ACC112 (cell line): ENCODE measurements around the gene RASGRP3.

Experiments used
- H2AFZ ChIP-seq: fragments of 200-600 bp; sonication (generic); one replicate; pipeline ENCODE4 v1.6.0; 2017; ENCODE audit warnings: antibody characterized with exemption, low read length; ENCODE audit not compliant: unreplicated experiment
- H3K27ac ChIP-seq: fragments of 200-600 bp; sonication (generic); 2 replicates; pipeline ENCODE4 v1.5.1; 2014; ENCODE audit warnings: low read depth, mild to moderate bottlenecking, antibody characterized with exemption, low read length, moderate library complexity
- H3K27me3 ChIP-seq: fragments of 200-600 bp; sonication (generic); 2 replicates; pipeline ENCODE4 v1.6.1; 2014; ENCODE audit warnings: mild to moderate bottlenecking, antibody characterized with exemption, low read length, moderate library complexity, mixed read lengths; ENCODE audit not compliant: insufficient read depth
- H3K36me3 ChIP-seq: fragments of 200-600 bp; sonication (generic); 2 replicates; pipeline ENCODE4 v1.6.1; 2016; ENCODE audit warnings: mild to moderate bottlenecking, antibody characterized with exemption, low read length, moderate library complexity, mixed read lengths; ENCODE audit not compliant: insufficient read depth
- H3K4me1 ChIP-seq: fragments of 200-600 bp; sonication (generic); one replicate; pipeline ENCODE4 v1.6.1; 2016; ENCODE audit warnings: low read length, mixed read lengths; ENCODE audit not compliant: insufficient read depth, unreplicated experiment, control insufficient read depth
- H3K4me3 ChIP-seq: fragments of 200-600 bp; sonication (generic); 2 replicates; pipeline ENCODE4 v1.5.1; 2014; ENCODE audit warnings: mild to moderate bottlenecking, low read depth, low read length
- H3K79me2 ChIP-seq: fragments of 200-600 bp; sonication (generic); one replicate; pipeline ENCODE4 v1.6.0; 2016; ENCODE audit warnings: low read length; ENCODE audit not compliant: control insufficient read depth, unreplicated experiment, insufficient read depth

Gene RASGRP3

DNA sequence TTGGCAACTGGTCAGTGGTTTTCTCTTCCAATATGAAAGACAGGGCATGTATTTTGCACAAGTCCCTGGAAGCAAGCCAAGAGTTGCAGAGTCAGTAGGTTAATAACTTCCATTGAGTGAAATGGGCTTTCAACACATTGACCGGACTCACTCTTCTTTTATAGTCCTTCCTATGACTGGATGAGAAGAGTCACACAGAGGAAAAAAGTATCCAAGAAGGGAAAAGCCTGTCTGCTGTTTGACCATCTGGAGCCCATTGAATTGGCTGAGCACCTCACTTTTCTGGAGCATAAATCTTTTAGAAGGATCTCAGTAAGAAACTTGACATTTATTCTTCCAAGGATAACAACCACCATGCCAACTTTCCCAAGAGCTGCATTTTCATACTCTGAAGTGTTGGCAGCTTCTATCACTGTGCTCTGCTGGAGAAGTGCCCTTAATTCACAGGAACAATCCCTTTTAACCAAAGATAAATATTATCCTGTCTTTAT, 45.4 kb downstream of the RASGRP3 start:
- H3K36me3 ChIP-seq: no peaks in the 10 kb centered on the region
- no peak overlapping the region for H2AFZ ChIP-seq
- no peaks in the 10 kb centered on the region for H3K79me2 ChIP-seq
- no peaks in the 10 kb centered on the region for H3K4me1 ChIP-seq
- H3K27me3 ChIP-seq: no peaks in the 10 kb centered on the region
- no peak overlapping the region for H3K27ac ChIP-seq
- no peak overlapping the region for H3K4me3 ChIP-seq

DNA sequence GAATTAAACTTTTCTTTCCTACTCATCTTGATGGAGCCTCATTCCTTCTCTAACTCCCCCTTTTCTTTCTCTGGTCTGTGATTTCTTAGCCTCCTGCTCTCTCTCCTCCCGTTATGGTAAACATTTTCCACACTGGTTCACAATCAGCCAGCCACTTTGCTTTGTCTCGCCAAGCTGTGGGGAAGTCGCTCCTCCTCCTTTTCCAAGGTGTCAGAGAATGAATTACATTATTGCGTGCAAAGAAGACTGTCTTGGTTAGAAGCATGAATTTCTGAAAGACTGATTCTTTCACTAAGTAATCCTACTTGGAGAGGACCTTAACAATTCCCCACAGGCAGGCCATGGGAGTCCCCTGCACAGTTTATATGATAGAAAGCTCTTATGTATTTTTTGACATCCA, 46.1 kb downstream of the RASGRP3 start:
- Histone ChIP-seq H3K4me1 (no peaks in the 10 kb centered on the region), H3K27me3 (no peaks in the 10 kb centered on the region), H2AFZ (no peak overlapping the region), H3K36me3 (no peaks in the 10 kb centered on the region), H3K27ac (no peak overlapping the region), H3K79me2 (no peaks in the 10 kb centered on the region), H3K4me3 (no peak overlapping the region)

DNA sequence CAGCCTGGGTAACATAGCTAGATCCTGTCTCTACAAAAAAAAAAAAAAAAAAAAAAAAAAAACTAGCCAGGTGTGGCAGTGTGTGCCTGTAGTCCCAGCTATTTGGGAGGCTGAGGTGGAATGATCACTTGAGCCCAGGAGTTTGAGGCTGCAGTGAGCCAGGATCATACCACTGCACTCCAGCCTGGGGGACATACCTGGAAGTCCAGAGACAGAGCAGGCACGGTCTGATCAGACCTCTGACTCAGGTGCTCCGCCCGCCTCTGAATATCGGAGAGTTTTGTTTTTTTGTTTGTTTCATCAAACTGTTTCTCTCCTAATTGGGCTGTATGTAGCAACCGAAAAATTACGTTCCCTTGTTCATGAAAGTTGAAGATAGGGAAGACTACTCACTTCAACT, 49.2 kb downstream of the RASGRP3 start:
- Histone ChIP-seq H3K4me1 (peaks cover 9% of the 10 kb centered on the region), H3K4me3 (no peak overlapping the region), H2AFZ (no peak overlapping the region), H3K36me3 (no peaks in the 10 kb centered on the region), H3K79me2 (no peaks in the 10 kb centered on the region), H3K27ac (no peak overlapping the region), H3K27me3 (no peaks in the 10 kb centered on the region)

DNA sequence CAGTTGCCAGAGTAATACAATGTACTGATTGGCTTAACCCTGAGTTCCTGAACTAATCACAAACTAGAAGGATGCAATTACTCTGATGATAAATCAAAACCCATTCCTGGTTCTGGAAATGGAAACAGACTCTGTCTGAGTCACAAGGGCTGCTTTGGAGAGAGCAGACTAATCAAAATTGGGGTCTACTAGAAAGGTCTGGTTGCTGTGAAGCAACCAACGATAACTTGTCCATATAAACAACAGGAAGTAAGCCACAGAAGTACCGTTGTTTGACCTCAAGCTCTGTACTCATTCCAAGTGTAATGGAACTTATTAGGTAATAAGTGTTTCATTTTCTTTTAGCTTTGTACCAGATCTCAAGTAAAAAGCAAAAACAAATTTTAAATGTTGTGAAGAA, 49.7 kb downstream of the RASGRP3 start:
- peaks cover 9% of the 10 kb centered on the region for H3K4me1 ChIP-seq
- no peak overlapping the region for H2AFZ ChIP-seq
- no peaks in the 10 kb centered on the region for H3K27me3 ChIP-seq
- H3K27ac ChIP-seq: no peak overlapping the region
- no peaks in the 10 kb centered on the region for H3K79me2 ChIP-seq
- no peaks in the 10 kb centered on the region for H3K36me3 ChIP-seq
- no peak overlapping the region for H3K4me3 ChIP-seq

DNA sequence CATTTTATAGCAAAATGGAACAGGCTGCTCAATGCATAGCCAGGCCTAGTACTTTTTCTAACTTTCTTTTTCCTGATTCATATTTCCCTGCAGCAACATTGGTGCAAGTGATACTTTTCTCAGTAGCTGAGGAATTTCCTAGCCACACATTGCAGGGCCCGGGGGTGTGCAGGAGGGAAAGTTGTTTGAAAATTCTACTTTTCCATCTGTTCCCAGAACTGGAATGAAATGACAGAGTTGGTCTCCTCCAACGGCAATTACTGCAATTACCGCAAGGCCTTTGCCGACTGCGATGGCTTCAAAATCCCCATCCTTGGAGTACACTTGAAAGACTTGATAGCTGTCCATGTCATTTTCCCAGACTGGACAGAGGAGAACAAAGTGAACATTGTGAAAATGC, 50.5 kb downstream of the RASGRP3 start:
- Histone ChIP-seq H3K36me3 (no peaks in the 10 kb centered on the region), H3K27ac (no peak overlapping the region), H3K4me3 (no peak overlapping the region), H2AFZ (no peak overlapping the region), H3K79me2 (no peaks in the 10 kb centered on the region), H3K4me1 (peaks cover 9% of the 10 kb centered on the region), H3K27me3 (no peaks in the 10 kb centered on the region)

DNA sequence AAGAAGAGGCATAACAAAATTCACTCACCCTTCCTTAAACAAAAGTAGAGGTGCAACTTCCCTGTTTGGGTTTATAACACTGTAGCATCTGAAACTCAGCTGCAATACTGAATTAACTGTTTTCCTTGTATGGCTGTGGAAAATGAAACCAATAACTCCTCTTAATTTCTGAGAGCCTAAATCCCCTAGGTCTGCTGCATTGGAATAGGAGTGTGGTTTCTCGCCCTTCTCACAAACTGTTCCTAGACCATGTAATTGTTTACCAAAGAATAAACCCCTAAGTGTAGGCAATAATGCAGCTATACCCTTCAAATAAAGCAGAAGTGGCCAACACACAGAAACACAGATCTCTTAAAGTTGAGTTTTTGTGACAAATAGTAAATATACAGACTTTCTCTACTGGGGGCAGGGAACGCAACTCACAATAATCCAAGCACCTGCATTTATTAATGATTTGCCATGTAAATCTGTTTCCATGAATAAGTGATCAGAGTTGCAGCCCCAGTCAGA, 52.0 kb downstream of the RASGRP3 start:
- H3K27me3 ChIP-seq: no peaks in the 10 kb centered on the region
- no peaks in the 10 kb centered on the region for H3K79me2 ChIP-seq
- H3K4me1 ChIP-seq: peaks cover 9% of the 10 kb centered on the region
- H2AFZ ChIP-seq: no peak overlapping the region
- H3K27ac ChIP-seq: no peak overlapping the region
- no peak overlapping the region for H3K4me3 ChIP-seq
- H3K36me3 ChIP-seq: no peaks in the 10 kb centered on the region

DNA sequence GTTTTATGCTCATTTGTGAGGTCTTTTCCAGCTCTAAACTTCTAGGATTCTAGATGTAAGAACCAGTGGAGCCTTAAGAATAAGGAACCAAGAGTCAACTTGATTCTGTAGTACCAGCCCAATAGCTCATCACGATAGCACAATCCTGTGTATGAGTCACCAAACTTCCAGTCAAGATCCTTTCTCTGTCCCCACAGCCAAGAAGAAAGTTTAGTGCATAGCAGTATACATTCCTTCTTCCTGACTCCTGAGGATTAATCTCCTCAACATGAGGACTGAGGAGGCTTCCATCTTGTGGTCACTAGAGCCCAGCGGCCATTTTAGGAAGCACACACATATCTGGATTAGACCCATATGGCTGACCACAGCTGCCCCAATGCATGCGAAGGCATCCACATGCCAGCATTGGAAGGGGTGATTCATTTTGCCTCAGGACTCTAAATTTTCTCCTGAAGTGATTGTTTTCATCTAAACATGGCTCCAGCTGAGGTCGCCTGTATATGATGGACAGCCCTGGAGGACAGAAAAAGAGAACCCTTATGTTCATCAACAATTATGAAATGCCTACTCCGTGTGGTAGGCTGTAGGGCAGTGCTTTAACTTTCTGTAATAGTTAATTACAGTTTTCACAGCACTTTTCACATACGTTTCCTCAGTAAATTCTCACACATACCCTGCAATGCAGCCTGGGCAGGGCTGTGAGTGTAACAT, 53.5 kb downstream of the RASGRP3 start:
- Histone ChIP-seq H3K27me3 (no peaks in the 10 kb centered on the region), H2AFZ (peak overlapping the region; percentile 92), H3K79me2 (no peaks in the 10 kb centered on the region), H3K4me1 (peaks cover 9% of the 10 kb centered on the region), H3K36me3 (no peaks in the 10 kb centered on the region), H3K27ac (peak overlapping the region; percentile 45), H3K4me3 (no peak overlapping the region)

DNA sequence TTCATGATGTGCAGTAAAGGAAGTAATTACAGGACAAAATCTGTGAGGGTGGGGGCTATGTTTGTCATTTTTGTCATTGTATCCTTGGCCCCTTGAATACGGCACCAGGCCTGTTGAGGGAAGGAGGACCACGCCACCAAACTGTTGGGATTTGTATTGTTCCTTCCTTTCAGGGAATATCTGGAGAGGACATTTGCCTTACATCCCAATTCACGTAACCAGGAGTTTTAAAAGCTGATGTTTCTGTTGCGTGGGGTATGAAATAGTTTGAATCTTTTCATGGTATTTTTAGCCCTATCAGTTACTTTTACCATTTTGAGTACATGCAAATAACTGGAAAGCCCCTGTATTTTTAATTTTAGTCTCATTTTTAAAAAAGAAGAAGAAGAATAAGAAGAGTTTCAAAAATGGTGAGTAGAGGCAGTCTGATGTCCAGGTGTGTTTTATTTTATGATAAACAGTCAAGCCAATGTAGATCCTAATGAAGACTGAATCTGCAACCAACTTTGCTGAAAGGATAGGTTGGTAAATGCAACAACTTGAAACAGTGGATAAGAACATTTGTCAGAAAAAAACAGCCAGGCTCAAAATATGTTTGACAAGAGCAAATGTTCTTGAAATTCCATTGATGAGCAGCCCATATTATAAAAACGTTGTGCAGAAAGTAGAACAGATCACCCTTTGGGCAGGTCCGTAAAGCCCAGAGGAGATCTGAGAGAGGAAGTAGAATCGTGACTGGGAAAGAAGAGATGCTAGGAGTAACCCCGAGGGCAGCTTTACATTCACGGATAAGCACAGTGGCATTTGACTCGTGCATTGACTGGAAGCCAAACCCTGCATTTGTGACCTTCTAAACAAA, 54.5 kb downstream of the RASGRP3 start:
- H2AFZ ChIP-seq: peak overlapping the region; percentile 92
- no peak overlapping the region for H3K27ac ChIP-seq
- H3K27me3 ChIP-seq: no peaks in the 10 kb centered on the region
- no peak overlapping the region for H3K4me3 ChIP-seq
- no peaks in the 10 kb centered on the region for H3K36me3 ChIP-seq
- peaks cover 9% of the 10 kb centered on the region for H3K4me1 ChIP-seq
- no peaks in the 10 kb centered on the region for H3K79me2 ChIP-seq

DNA sequence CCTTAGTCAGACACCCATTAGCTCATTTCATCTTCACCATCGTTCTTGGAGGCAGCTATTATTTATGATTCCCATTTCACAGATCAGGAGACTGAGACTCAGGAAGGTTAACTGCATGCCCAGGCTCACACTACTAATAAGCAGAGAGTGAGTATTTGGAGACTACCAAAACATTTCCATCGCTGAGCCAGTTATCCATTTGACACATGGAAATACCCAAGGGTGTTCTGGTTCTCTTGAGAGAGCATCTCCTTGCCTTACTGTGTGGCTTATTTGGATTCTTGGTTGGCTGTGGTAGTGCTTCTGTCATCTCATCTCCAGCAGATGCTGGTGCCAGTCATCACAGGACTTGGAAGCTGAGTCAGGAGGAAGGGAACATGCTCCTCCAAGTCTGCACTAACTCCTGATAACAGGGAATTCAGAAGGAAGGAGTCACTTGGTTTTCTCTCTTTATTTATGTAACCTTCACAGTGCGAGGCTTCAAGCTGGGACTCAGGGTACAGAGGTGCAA, 55.2 kb downstream of the RASGRP3 start:
- H3K79me2 ChIP-seq: no peaks in the 10 kb centered on the region
- no peaks in the 10 kb centered on the region for H3K36me3 ChIP-seq
- no peak overlapping the region for H3K27ac ChIP-seq
- no peak overlapping the region for H3K4me3 ChIP-seq
- no peak overlapping the region for H2AFZ ChIP-seq
- no peaks in the 10 kb centered on the region for H3K27me3 ChIP-seq
- H3K4me1 ChIP-seq: peaks cover 9% of the 10 kb centered on the region

DNA sequence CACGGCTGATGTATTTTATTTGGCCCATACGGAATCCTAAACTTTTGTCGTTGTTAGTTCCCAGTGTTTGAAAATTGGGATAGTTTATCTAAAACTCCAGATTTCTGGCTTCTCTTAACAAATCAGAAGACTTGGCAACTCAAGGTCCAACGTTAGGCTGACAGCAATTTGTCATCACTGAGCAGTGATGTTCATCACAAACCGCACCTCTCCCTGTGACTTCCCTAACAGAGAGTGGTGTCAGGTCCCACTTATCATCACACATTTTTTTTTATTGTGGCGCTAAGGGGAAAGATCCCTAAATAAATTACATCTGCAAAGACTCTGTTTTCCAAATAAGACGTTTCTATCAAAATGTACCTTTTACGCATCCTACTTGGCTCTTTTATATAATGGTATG, 55.7 kb downstream of the RASGRP3 start:
- Histone ChIP-seq H2AFZ (no peak overlapping the region), H3K4me1 (peaks cover 9% of the 10 kb centered on the region), H3K27me3 (no peaks in the 10 kb centered on the region), H3K4me3 (no peak overlapping the region), H3K27ac (no peak overlapping the region), H3K79me2 (no peaks in the 10 kb centered on the region), H3K36me3 (no peaks in the 10 kb centered on the region)
